HG02970 (cell line): ENCODE data around the gene OBP2A.

ENCODE experiments used
- ATAC-seq: cut with Tn5 transposase; IDR thresholded peaks from one replicate; pipeline ENCODE4 v1.9.1; 2021; ENCODE audit warnings: mild to moderate bottlenecking, moderate library complexity, moderate number of reproducible peaks; ENCODE audit not compliant: unreplicated experiment, low FRiP score

The OBP2A gene

GRCh38 chr9:135574943-135575342 is 29.0 kb downstream of the OBP2A start:
- ATAC-seq, result no peak

GRCh38 chr9:135575995-135576631 is 30.2 kb downstream of the OBP2A start:
- ATAC-seq, result no peak

GRCh38 chr9:135577256-135577655 is 31.3 kb downstream of the OBP2A start:
- ATAC-seq, result no peak

- no peak for ATAC-seq
Observed at GRCh38 chr9:135579356-135579755, 33.4 kb downstream of the OBP2A start.

- ATAC-seq, result no peak
Observed at GRCh38 chr9:135579889-135580660, 34.1 kb downstream of the OBP2A start.

- no peak for ATAC-seq
Observed at GRCh38 chr9:135580664-135581380, 34.9 kb downstream of the OBP2A start.

- no peak for ATAC-seq
Observed at GRCh38 chr9:135581636-135582426, 35.9 kb downstream of the OBP2A start.

GRCh38 chr9:135582541-135582940 is 36.6 kb downstream of the OBP2A start:
- no peak for ATAC-seq

GRCh38 chr9:135582966-135583687 is 37.2 kb downstream of the OBP2A start:
- no peak for ATAC-seq

- no peak for ATAC-seq
Observed at GRCh38 chr9:135583688-135584011, 37.7 kb downstream of the OBP2A start.

GRCh38 chr9:135584371-135584770 is 38.4 kb downstream of the OBP2A start:
- ATAC-seq, result no peak

GRCh38 chr9:135584934-135585333 is 39.0 kb downstream of the OBP2A start:
- no peak for ATAC-seq

GRCh38 chr9:135586601-135587109 is 40.7 kb downstream of the OBP2A start:
- no peak for ATAC-seq

- no peak for ATAC-seq
Observed at GRCh38 chr9:135587658-135588057, 41.7 kb downstream of the OBP2A start.

GRCh38 chr9:135588371-135588770 is 42.4 kb downstream of the OBP2A start:
- ATAC-seq, result no peak

GRCh38 chr9:135588886-135589595 is 43.1 kb downstream of the OBP2A start:
- no peak for ATAC-seq

GRCh38 chr9:135589596-135590485 is 43.9 kb downstream of the OBP2A start:
- ATAC-seq, result no peak

- no peak for ATAC-seq
Observed at GRCh38 chr9:135590486-135591079, 44.7 kb downstream of the OBP2A start.
